OCI-LY7 (cell line): ENCODE results near the gene PCBD1. TPM values are rescaled to one million over a fixed set of nuclear protein-coding genes. Genes with fewer than 3 reads are reported as not detected.

Source experiments
- BruUV-seq: library from RNA; stranded (reverse); fragments of 400-500 nt; replicated peaks from 2 replicates; lab custom pipeline; 2021; lab: Mats Ljungman, UMichigan
- CTCF ChIA-PET: fragments of 300-600 bp; sonication (Branson Sonifier 250); formaldehyde crosslinking; loops from one replicate; lab custom pipeline; 2022; ENCODE audit warnings: antibody characterized with exemption; ENCODE audit not compliant: unreplicated experiment; lab: Charles Lee
- POLR2A ChIA-PET: fragments of 300-600 bp; sonication (Branson Sonifier 250); formaldehyde crosslinking; loops from one replicate; lab custom pipeline; 2022; ENCODE audit warnings: antibody characterized with exemption; lab: Charles Lee
- DNase-seq: peaks from one replicate; pipeline ENCODE4 v3.0.0-alpha.2; 2015; ENCODE audit warnings: low spot score
- H2AFZ ChIP-seq: fragments of 200-600 bp; sonication (generic), shearing (Covaris generic); 2 replicates; pipeline ENCODE4 v1.6.1; 2014; ENCODE audit warnings: mild to moderate bottlenecking, antibody characterized with exemption, low read length, moderate library complexity
- H3K27ac ChIP-seq: fragments of 200-600 bp; sonication (generic); 2 replicates; pipeline ENCODE4 v1.5.1; 2014; ENCODE audit warnings: mixed run types, low read depth, mild to moderate bottlenecking, moderate library complexity, low read length, inconsistent platforms; ENCODE audit not compliant: poor library complexity, severe bottlenecking
- H3K36me3 ChIP-seq: fragments of 200-600 bp; sonication (generic); 2 replicates; pipeline ENCODE4 v1.6.1; 2014; ENCODE audit warnings: mild to moderate bottlenecking, antibody characterized with exemption, low read length, moderate library complexity, mixed read lengths; ENCODE audit not compliant: insufficient read depth
- H3K4me1 ChIP-seq: fragments of 200-600 bp; sonication (generic); 2 replicates; pipeline ENCODE4 v1.5.1; 2014; ENCODE audit warnings: mild to moderate bottlenecking, low read length; ENCODE audit not compliant: insufficient read depth, poor library complexity, severe bottlenecking
- H3K4me2 ChIP-seq: fragments of 200-600 bp; sonication (generic); 2 replicates; pipeline ENCODE4 v1.6.1; 2014; ENCODE audit warnings: mild to moderate bottlenecking, low read length
- H3K4me3 ChIP-seq: fragments of 200-600 bp; sonication (generic); 2 replicates; pipeline ENCODE4 v1.5.1; 2014; ENCODE audit warnings: mild to moderate bottlenecking, low read depth, low read length; ENCODE audit not compliant: poor library complexity, severe bottlenecking
- H3K79me2 ChIP-seq: fragments of 200-600 bp; sonication (generic); 2 replicates; pipeline ENCODE4 v1.6.1; 2016; ENCODE audit warnings: low read depth, mild to moderate bottlenecking, low read length, moderate library complexity, mixed read lengths; ENCODE audit not compliant: insufficient read depth
- H3K9me2 ChIP-seq: fragments of 200-600 bp; sonication (generic); 2 replicates; pipeline ENCODE4 v1.6.1; 2016; ENCODE audit warnings: mild to moderate bottlenecking, low read length, mixed read lengths; ENCODE audit not compliant: insufficient read depth
- H3K9me3 ChIP-seq: fragments of 200-600 bp; sonication (generic); 2 replicates; pipeline ENCODE4 v1.6.1; 2014; ENCODE audit warnings: mild to moderate bottlenecking, mixed run types, low read length, mixed read lengths
- H4K20me1 ChIP-seq: fragments of 200-600 bp; sonication (generic); 2 replicates; pipeline ENCODE4 v1.6.1; 2014; ENCODE audit warnings: mild to moderate bottlenecking, antibody characterized with exemption, low read length, moderate library complexity, mixed read lengths; ENCODE audit not compliant: insufficient read depth
- EZH2phosphoT487 ChIP-seq: fragments of 200-600 bp; sonication (generic); IDR thresholded peaks from 2 replicates; pipeline ENCODE4 v1.6.1; 2018; ENCODE audit warnings: low read depth, borderline replicate concordance, mild to moderate bottlenecking, mixed run types, antibody characterized with exemption, low read length, moderate library complexity, mixed read lengths
- intact Hi-C: fragments of 100-400 bp; cut with micrococcal nuclease; formaldehyde crosslinking; loops from one replicate; pipeline ENCODE4 v1.10.0; 2022; ENCODE audit not compliant: unreplicated experiment
- total RNA-seq, 2 experiments: library from RNA; depleted of rRNA in 1 of 2; stranded (reverse); fragments of >200 nt in 1 of 2; shearing (Covaris generic) in 1 of 2; gene quantifications; 2 replicates each; pipeline ENCODE4 v1.2.3, GENCODE V29; 2014 to 2022
- TF ChIP-seq, protein P1 (sequence below): fragments of 200-600 bp; sonication (generic); conservative IDR thresholded peaks from 2 replicates; pipeline ENCODE4 v1.5.1; 2014; ENCODE audit warnings: mild to moderate bottlenecking, antibody characterized with exemption, low read length, moderate library complexity, mixed read lengths

PCBD1 gene
- total RNA-seq, 2 experiments from 2014 or later = 4.9 to 25.4 TPM

- H2AFZ ChIP-seq = no peak overlapping the region
- H3K4me3 ChIP-seq = no peak overlapping the region
- CTCF ChIA-PET = no interaction called here
- no TSS peak for BruUV-seq
- no peaks in the 10 kb centered on the region for H4K20me1 ChIP-seq
- no peak for DNase-seq
- POLR2A ChIA-PET = no interaction called here
- H3K4me1 ChIP-seq = no peaks in the 10 kb centered on the region
- TF ChIP-seq, protein P1, sequence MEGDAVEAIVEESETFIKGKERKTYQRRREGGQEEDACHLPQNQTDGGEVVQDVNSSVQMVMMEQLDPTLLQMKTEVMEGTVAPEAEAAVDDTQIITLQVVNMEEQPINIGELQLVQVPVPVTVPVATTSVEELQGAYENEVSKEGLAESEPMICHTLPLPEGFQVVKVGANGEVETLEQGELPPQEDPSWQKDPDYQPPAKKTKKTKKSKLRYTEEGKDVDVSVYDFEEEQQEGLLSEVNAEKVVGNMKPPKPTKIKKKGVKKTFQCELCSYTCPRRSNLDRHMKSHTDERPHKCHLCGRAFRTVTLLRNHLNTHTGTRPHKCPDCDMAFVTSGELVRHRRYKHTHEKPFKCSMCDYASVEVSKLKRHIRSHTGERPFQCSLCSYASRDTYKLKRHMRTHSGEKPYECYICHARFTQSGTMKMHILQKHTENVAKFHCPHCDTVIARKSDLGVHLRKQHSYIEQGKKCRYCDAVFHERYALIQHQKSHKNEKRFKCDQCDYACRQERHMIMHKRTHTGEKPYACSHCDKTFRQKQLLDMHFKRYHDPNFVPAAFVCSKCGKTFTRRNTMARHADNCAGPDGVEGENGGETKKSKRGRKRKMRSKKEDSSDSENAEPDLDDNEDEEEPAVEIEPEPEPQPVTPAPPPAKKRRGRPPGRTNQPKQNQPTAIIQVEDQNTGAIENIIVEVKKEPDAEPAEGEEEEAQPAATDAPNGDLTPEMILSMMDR = no peak
- TF ChIP-seq EZH2phosphoT487 = no peak
- no peaks in the 10 kb centered on the region for H3K9me3 ChIP-seq
- H3K27ac ChIP-seq = no peak overlapping the region
- intact Hi-C loops = loop anchor here (5.0 kb wide), 1 partner anchor 285 kb away; the partner anchor contains the start of gene UNC5B
- H3K9me2 ChIP-seq = no peaks in the 10 kb centered on the region
- H3K36me3 ChIP-seq = no peaks in the 10 kb centered on the region
- H3K79me2 ChIP-seq = no peaks in the 10 kb centered on the region
- no peak overlapping the region for H3K4me2 ChIP-seq
These were observed 39.0 kb upstream of the PCBD1 start for GRCh38 chr10:70927189-70927943.

- ChIA-PET POLR2A (interaction anchor here (0.6 kb wide), 1 partner anchor 1603 kb away, joined by 3 read pairs; no protein-coding TSS in a partner anchor), CTCF (no interaction called here)
- H3K4me3 ChIP-seq = no peak overlapping the region
- no peaks in the 10 kb centered on the region for H3K9me3 ChIP-seq
- DNase-seq = no peak
- H4K20me1 ChIP-seq = no peaks in the 10 kb centered on the region
- no peaks in the 10 kb centered on the region for H3K9me2 ChIP-seq
- H3K36me3 ChIP-seq = no peaks in the 10 kb centered on the region
- H2AFZ ChIP-seq = no peak overlapping the region
- TF ChIP-seq, protein P1 = no peak
- TF ChIP-seq EZH2phosphoT487 = no peak
- no peak overlapping the region for H3K4me2 ChIP-seq
- BruUV-seq = no TSS peak
- intact Hi-C loops = loop anchor here (5.0 kb wide), 1 partner anchor 286 kb away; the partner anchor contains the start of gene UNC5B
- H3K79me2 ChIP-seq = no peaks in the 10 kb centered on the region
- no peaks in the 10 kb centered on the region for H3K4me1 ChIP-seq
- H3K27ac ChIP-seq = no peak overlapping the region
These were observed 38.0 kb upstream of the PCBD1 start for GRCh38 chr10:70926226-70927000.
